IMR-90 (cell line): ENCODE data around the gene MAGI2. TPM values are rescaled to one million over a fixed set of nuclear protein-coding genes. Genes with fewer than 3 reads are reported as not detected.

ENCODE experiments used
- ATAC-seq: fragments of 200-7000 bp; cut with Tn5 transposase; 2 replicates; pipeline ENCODE4 v1.9.1; 2020; ENCODE audit warnings: low read depth, mild to moderate bottlenecking, moderate library complexity
- BruUV-seq: library from RNA; stranded (reverse); fragments of 400-500 nt; replicated peaks from 2 replicates; lab custom pipeline; 2021; lab: Mats Ljungman, UMichigan
- CTCF ChIA-PET: fragments of 300-600 bp; formaldehyde crosslinking; extraction: SDS; loops from one replicate; lab custom pipeline; 2021; ENCODE audit warnings: antibody characterized with exemption; lab: Yijun Ruan, JAX
- POLR2A ChIA-PET: fragments of 300-600 bp; sonication (Branson Sonifier 250); formaldehyde crosslinking; loops from one replicate; lab custom pipeline; 2022; ENCODE audit warnings: antibody characterized with exemption; ENCODE audit not compliant: unreplicated experiment; lab: Charles Lee
- DNase-seq: peaks from one replicate; pipeline ENCODE4 v3.0.0; 2013
- H2AFZ ChIP-seq: replicated peaks from 2 replicates; pipeline ENCODE3; 2013; ENCODE audit warnings: low read length, mild to moderate bottlenecking; ENCODE audit not compliant: poor library complexity
- H2AK5ac ChIP-seq: 2 replicates; pipeline ENCODE4 v1.6.1; 2013; ENCODE audit warnings: low read depth, low read length, inconsistent platforms
- H2AK9ac ChIP-seq: replicated peaks from 2 replicates; pipeline ENCODE3; 2013; ENCODE audit warnings: mild to moderate bottlenecking, low read depth, low read length, moderate library complexity; ENCODE audit not compliant: poor library complexity
- H2BK120ac ChIP-seq: 2 replicates; pipeline ENCODE4 v1.6.1; 2013; ENCODE audit warnings: low read depth, low read length, inconsistent platforms
- H2BK15ac ChIP-seq: 3 replicates; pipeline ENCODE4 v1.6.1; 2013; ENCODE audit warnings: low read depth, low read length, inconsistent platforms
- H2BK20ac ChIP-seq: 2 replicates; pipeline ENCODE4 v1.6.1; 2013; ENCODE audit warnings: low read depth, mild to moderate bottlenecking, inconsistent platforms, low read length, moderate library complexity
- H2BK5ac ChIP-seq: 2 replicates; pipeline ENCODE4 v1.6.1; 2013; ENCODE audit warnings: mild to moderate bottlenecking, low read depth, low read length, inconsistent platforms; ENCODE audit not compliant: poor library complexity, severe bottlenecking
- H3K14ac ChIP-seq: replicated peaks from 2 replicates; pipeline ENCODE4 v1.6.1; 2013; ENCODE audit warnings: low read depth, low read length, inconsistent platforms
- H3K18ac ChIP-seq: 2 replicates; pipeline ENCODE4 v1.6.1; 2013; ENCODE audit warnings: low read depth, low read length, control low read depth
- H3K23ac ChIP-seq: 2 replicates; pipeline ENCODE4 v1.6.1; 2013; ENCODE audit warnings: low read depth, low read length, inconsistent platforms
- H3K27ac ChIP-seq: 2 replicates; pipeline ENCODE4 v1.5.1; 2013; ENCODE audit warnings: mild to moderate bottlenecking, control low read depth, low read length; ENCODE audit not compliant: insufficient read depth
- H3K27me3 ChIP-seq: 2 replicates; pipeline ENCODE4 v1.6.1; 2013; ENCODE audit warnings: low read length; ENCODE audit not compliant: control insufficient read depth, insufficient read depth
- H3K36me3 ChIP-seq: 2 replicates; pipeline ENCODE4 v1.6.1; 2013; ENCODE audit warnings: low read length, mixed read lengths; ENCODE audit not compliant: control insufficient read depth, insufficient read depth
- H3K4ac ChIP-seq: 2 replicates; pipeline ENCODE4 v1.6.1; 2013; ENCODE audit warnings: low read depth, low read length, inconsistent platforms
- H3K4me1 ChIP-seq: 2 replicates; pipeline ENCODE4 v1.6.1; 2013; ENCODE audit warnings: low read length, mixed read lengths; ENCODE audit not compliant: control insufficient read depth, insufficient read depth
- H3K4me2 ChIP-seq: 2 replicates; pipeline ENCODE4 v1.6.1; 2013; ENCODE audit warnings: low read depth, mild to moderate bottlenecking, control low read depth, low read length, moderate library complexity
- H3K4me3 ChIP-seq: 2 replicates; pipeline ENCODE4 v1.5.1; 2013; ENCODE audit warnings: low read depth, mild to moderate bottlenecking, control low read depth, low read length, moderate library complexity; ENCODE audit not compliant: insufficient read depth
- H3K56ac ChIP-seq: 2 replicates; pipeline ENCODE4 v1.6.1; 2013; ENCODE audit warnings: low read length, inconsistent platforms; ENCODE audit not compliant: insufficient read depth; ENCODE audit errors: extremely low read depth
- H3K79me1 ChIP-seq, 2 experiments: 2 replicates each; pipeline ENCODE4 v1.6.1; 2013; ENCODE audit warnings: low read length in 2 of 2, inconsistent platforms in 1 of 2, low read depth in 1 of 2
- H3K9ac ChIP-seq: 2 replicates; pipeline ENCODE4 v1.6.1; 2013; ENCODE audit warnings: low read depth, low read length, control low read depth
- H3K9me1 ChIP-seq: 2 replicates; pipeline ENCODE4 v1.6.1; 2013; ENCODE audit warnings: low read length, inconsistent platforms; ENCODE audit not compliant: insufficient read depth
- H3K9me3 ChIP-seq: 2 replicates; pipeline ENCODE4 v1.6.1; 2013; ENCODE audit warnings: low read length; ENCODE audit not compliant: control insufficient read depth, insufficient read depth
- H4K20me1 ChIP-seq: 2 replicates; pipeline ENCODE4 v1.6.1; 2013; ENCODE audit warnings: low read length, inconsistent platforms; ENCODE audit not compliant: insufficient read depth
- H4K5ac ChIP-seq: 2 replicates; pipeline ENCODE4 v1.6.1; 2013; ENCODE audit warnings: mild to moderate bottlenecking, low read depth, low read length, control low read depth
- H4K8ac ChIP-seq, 2 experiments: 2 replicates each; pipeline ENCODE4 v1.6.1; 2013; ENCODE audit warnings: low read depth in 2 of 2, low read length in 2 of 2, control low read depth in 1 of 2, inconsistent platforms in 1 of 2
- H4K91ac ChIP-seq: 2 replicates; pipeline ENCODE4 v1.6.1; 2013; ENCODE audit warnings: low read depth, low read length, inconsistent platforms; ENCODE audit not compliant: insufficient read depth
- CEBPB ChIP-seq: IDR thresholded peaks from 2 replicates; pipeline ENCODE4 v1.6.1; 2012; ENCODE audit warnings: low read depth, low read length, improper control_type of control experiment
- ELK1 ChIP-seq: fragments of 150-350 bp; IDR thresholded peaks from 2 replicates; pipeline ENCODE4 v1.6.1; 2016; ENCODE audit warnings: low read depth, mild to moderate bottlenecking, low read length, moderate library complexity, borderline replicate concordance
- MAFK ChIP-seq: IDR thresholded peaks from 2 replicates; pipeline ENCODE4 v1.6.1; 2012; ENCODE audit warnings: low read depth, low read length, improper control_type of control experiment
- MXI1 ChIP-seq: IDR thresholded peaks from 2 replicates; pipeline ENCODE4 v1.6.1; 2012; ENCODE audit warnings: low read depth, mild to moderate bottlenecking, low read length, moderate library complexity, borderline replicate concordance
- NFE2L2 ChIP-seq: fragments of 150-350 bp; IDR thresholded peaks from 2 replicates; pipeline ENCODE4 v1.6.1; 2016; ENCODE audit warnings: low read depth, mild to moderate bottlenecking, low read length
- WGBS, 2 experiments: methylation state at CpG; one replicate each; pipeline versions ENCODE4 v1.1.5 to v1.1.7; 2013; ENCODE audit warnings: missing lambda C conversion rate in 2 of 2; ENCODE audit not compliant: insufficient read length in 1 of 2; ENCODE audit errors: extremely low coverage in 2 of 2; 5-methylcytosine and 5-hydroxymethylcytosine counted together
- dilution Hi-C: fragments of 300-500 bp; cut with HindIII; formaldehyde crosslinking; loops from one replicate; pipeline ENCODE4 v1.14.3; 2018; ENCODE audit warnings: low sequenced_read_pairs; ENCODE audit not compliant: unreplicated experiment
- in situ Hi-C: fragments of 300-500 bp; cut with MboI; formaldehyde crosslinking; loops from 3 replicates; pipeline ENCODE4 v1.14.3; 2019; ENCODE audit warnings: low sequenced_read_pairs, inconsistent platforms, mixed read lengths
- intact Hi-C: fragments of 100-400 bp; cut with micrococcal nuclease; formaldehyde crosslinking; loops from 2 replicates; pipeline ENCODE4 v1.10.0; 2022
- polyA plus RNA-seq, 3 experiments: library from polyadenylated mRNA; depleted of rRNA; stranded (reverse); fragments of >200 nt; gene quantifications; 2 replicates each; pipeline ENCODE4 v1.2.3, GENCODE V29; 2012; ENCODE audit warnings: low replicate concordance in 1 of 3
- total RNA-seq: library from RNA; depleted of rRNA; stranded (reverse); fragments of >200 nt; gene quantifications from 2 replicates; pipeline ENCODE4 v1.2.3, GENCODE V29; 2012

MAGI2 gene
- total and polyA plus RNA-seq, 2 of the 4 experiments (the other 2 are of a cell fraction): 2.5 to 17.9 TPM

- POLR2A ChIA-PET: interaction anchor here (0.7 kb wide), 1 partner anchor 272 kb away, joined by 3 read pairs; no protein-coding TSS in a partner anchor
- intact Hi-C loops: loop anchor here (5.0 to 10.0 kb wide), 3 partner anchors 587 to 769 kb away; no protein-coding TSS in a partner anchor
- WGBS, 2 experiments: no CpG with 5 or more reads among the region's 2 CpGs
- in situ Hi-C loops: no loop called here
- Histone ChIP-seq H2BK120ac (peak overlapping the region; percentile 93; the same call in 1 of the 2 replicates), H3K79me1 (peaks cover 4 to 46% of the 10 kb centered on the region in 2 experiments; a peak in 3 of 4 replicates), H3K4me1 (peaks cover 19% of the 10 kb centered on the region), H3K4me3 (no peak overlapping the region), H2BK15ac (peak overlapping the region; percentile 75; the same call in 1 of the 3 replicates), H3K14ac (peak overlapping the region; percentile 27; the same call in 1 of the 2 replicates), H2AK9ac (no peak overlapping the region), H2AK5ac (no peak overlapping the region), H3K9me3 (no peaks in the 10 kb centered on the region), H3K27ac (peak overlapping the region; percentile 38; the same call in 1 of the 2 replicates), H3K9ac (no peak overlapping the region), H4K91ac (peak overlapping the region; percentile 51; the same call in 1 of the 2 replicates), H3K9me1 (peaks cover 2% of the 10 kb centered on the region; the same call in 1 of the 2 replicates), H3K27me3 (no peaks in the 10 kb centered on the region), H2BK20ac (peak overlapping the region; percentile 80), H4K8ac (peak overlapping the region; percentile 84 to 89; a peak in 3 of 4 replicates), H3K18ac (peak overlapping the region; percentile 99), H3K23ac (peak overlapping the region; percentile 85; the same call in 1 of the 2 replicates), H4K5ac (peak overlapping the region; percentile 67; the same call in 1 of the 2 replicates), H3K36me3 (no peaks in the 10 kb centered on the region), H4K20me1 (no peaks in the 10 kb centered on the region), H3K4me2 (no peak overlapping the region), H2BK5ac (peak overlapping the region; percentile 98), H3K56ac (peak overlapping the region; percentile 39; the same call in 1 of the 2 replicates), H3K4ac (peak overlapping the region; percentile 95; the same call in 1 of the 2 replicates), H2AFZ (no peak overlapping the region)
- no TSS peak for BruUV-seq
- CTCF ChIA-PET: interaction anchor here (0.6 to 1.5 kb wide), 5 partner anchors 13 to 64 kb away, joined by 3 to 4 read pairs (median 3); no protein-coding TSS in a partner anchor
- dilution Hi-C loops: no loop called here
- DNase-seq (no peak), ATAC-seq (no peak)
- no peak for TF ChIP-seq MXI1
- no peak for TF ChIP-seq ELK1
- TF ChIP-seq CEBPB: no peak
- peak; percentile 100 for TF ChIP-seq MAFK
- TF ChIP-seq NFE2L2: peak; percentile 98
These were observed 172.0 kb downstream of the MAGI2 start for GRCh38 chr7:79281426-79281825.
